Thyroid gland (tissue), 4 donors: ENCODE results near the gene MAP3K6. TPM values are rescaled to one million over a fixed set of nuclear protein-coding genes. Genes with fewer than 3 reads are reported as not detected.

Experiments
- DNase-seq, 2 donors: peaks; one replicate each; pipeline ENCODE4 v3.0.0-alpha.2; 2019
- H3K27ac ChIP-seq, 3 donors: fragments of 200-600 bp; sonication (generic); 1 replicate in 2 of 3; 2 replicates in 1 of 3; pipeline ENCODE4 v1.5.1; 2016 to 2019; ENCODE audit warnings: mild to moderate bottlenecking in 1 of 3, moderate library complexity in 1 of 3
- H3K27me3 ChIP-seq: fragments of 200-600 bp; sonication (generic); one replicate; pipeline ENCODE4 v1.5.1; 2019
- H3K36me3 ChIP-seq, 2 donors: fragments of 200-600 bp; sonication (generic); one replicate each; pipeline ENCODE4 v1.5.1; 2016 to 2019
- H3K4me1 ChIP-seq, 2 donors: fragments of 200-600 bp; sonication (generic); one replicate each; pipeline ENCODE4 v1.5.1; 2017 to 2019
- H3K4me3 ChIP-seq, 3 donors: fragments of 200-600 bp; sonication (generic); replicated peaks in 1 of 3; 1 replicate in 2 of 3; 2 replicates in 1 of 3; pipeline ENCODE4 v1.5.1; 2016; ENCODE audit warnings: mild to moderate bottlenecking in 1 of 3
- H3K9me3 ChIP-seq: fragments of 200-600 bp; sonication (generic); one replicate; pipeline ENCODE4 v1.5.1; 2017
- POLR2A ChIP-seq, 2 donors: fragments of 450-650 bp; IDR thresholded peaks; one replicate each; pipeline ENCODE4 v1.6.1; 2017; ENCODE audit warnings: antibody characterized with exemption in 2 of 2, mild to moderate bottlenecking in 2 of 2, moderate library complexity in 1 of 2
- WGBS, 2 donors: methylation state at CpG; one replicate each; pipeline ENCODE4 v1.1.5; 2017; 5-methylcytosine and 5-hydroxymethylcytosine counted together
- intact Hi-C: fragments of 100-400 bp; cut with DNase I; formaldehyde crosslinking; loops from one replicate; pipeline ENCODE4 v1.15.1; 2023
- total RNA-seq, 4 donors: library from RNA; depleted of rRNA; stranded (reverse); fragments of >200 nt; gene quantifications; one replicate each; pipeline ENCODE4 v1.2.3, GENCODE V29; 2016
- TF ChIP-seq, protein P1 (sequence below), 6 experiments: fragments of 200-600 bp in 3 of 6; fragments of 450-650 bp in 3 of 6; sonication (generic) in 3 of 6; IDR thresholded peaks; one replicate each; pipeline ENCODE4 v1.5.1; 2016 to 2019; ENCODE audit warnings: antibody characterized with exemption in 6 of 6, mild to moderate bottlenecking in 2 of 6, inconsistent platforms in 1 of 6, moderate library complexity in 1 of 6

MAP3K6 gene
- total RNA-seq, 4 donors from 2014 or later = 17.6 to 62.9 (median 32.3) TPM

DNA sequence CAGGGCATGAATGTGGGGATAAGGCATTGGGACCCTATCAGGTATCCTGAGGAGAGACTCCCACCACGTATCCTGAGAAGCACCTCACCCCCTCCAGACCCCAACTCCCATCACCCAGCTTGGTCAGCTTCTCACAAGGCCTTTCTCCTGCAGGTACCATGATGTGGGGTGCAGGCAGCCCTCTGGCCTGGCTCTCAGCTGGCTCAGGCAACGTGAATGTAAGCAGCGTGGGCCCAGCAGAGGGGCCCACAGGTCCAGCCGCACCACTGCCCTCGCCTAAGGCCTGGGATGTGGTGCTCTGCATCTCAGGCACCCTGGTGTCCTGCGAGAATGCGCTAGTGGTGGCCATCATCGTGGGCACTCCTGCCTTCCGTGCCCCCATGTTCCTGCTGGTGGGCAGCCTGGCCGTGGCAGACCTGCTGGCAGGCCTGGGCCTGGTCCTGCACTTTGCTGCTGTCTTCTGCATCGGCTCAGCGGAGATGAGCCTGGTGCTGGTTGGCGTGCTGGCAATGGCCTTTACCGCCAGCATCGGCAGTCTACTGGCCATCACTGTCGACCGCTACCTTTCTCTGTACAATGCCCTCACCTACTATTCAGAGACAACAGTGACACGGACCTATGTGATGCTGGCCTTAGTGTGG, 27.0 kb upstream of the MAP3K6 start:
- no peak for TF ChIP-seq POLR2A (IDR thresholded peaks at IDR 0.05)
- TF ChIP-seq, protein P1, sequence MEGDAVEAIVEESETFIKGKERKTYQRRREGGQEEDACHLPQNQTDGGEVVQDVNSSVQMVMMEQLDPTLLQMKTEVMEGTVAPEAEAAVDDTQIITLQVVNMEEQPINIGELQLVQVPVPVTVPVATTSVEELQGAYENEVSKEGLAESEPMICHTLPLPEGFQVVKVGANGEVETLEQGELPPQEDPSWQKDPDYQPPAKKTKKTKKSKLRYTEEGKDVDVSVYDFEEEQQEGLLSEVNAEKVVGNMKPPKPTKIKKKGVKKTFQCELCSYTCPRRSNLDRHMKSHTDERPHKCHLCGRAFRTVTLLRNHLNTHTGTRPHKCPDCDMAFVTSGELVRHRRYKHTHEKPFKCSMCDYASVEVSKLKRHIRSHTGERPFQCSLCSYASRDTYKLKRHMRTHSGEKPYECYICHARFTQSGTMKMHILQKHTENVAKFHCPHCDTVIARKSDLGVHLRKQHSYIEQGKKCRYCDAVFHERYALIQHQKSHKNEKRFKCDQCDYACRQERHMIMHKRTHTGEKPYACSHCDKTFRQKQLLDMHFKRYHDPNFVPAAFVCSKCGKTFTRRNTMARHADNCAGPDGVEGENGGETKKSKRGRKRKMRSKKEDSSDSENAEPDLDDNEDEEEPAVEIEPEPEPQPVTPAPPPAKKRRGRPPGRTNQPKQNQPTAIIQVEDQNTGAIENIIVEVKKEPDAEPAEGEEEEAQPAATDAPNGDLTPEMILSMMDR (IDR thresholded peaks at IDR 0.05) = no peak
- Histone ChIP-seq H3K4me1 (peaks cover 19 to 23% of the 10 kb centered on the region in 2 donors), H3K27me3 (no peaks in the 10 kb centered on the region), H3K9me3 (no peaks in the 10 kb centered on the region), H3K4me3 (no peak overlapping the region), H3K27ac (no peak overlapping the region), H3K36me3 (no peaks in the 10 kb centered on the region)
- DNase-seq = no peak
- intact Hi-C loops = loop anchor here (5.0 to 10.0 kb wide), 3 partner anchors 36 to 289 kb away; no protein-coding TSS in a partner anchor
- WGBS, 2 donors = 93 to 96% methylated on average over 9 to 18 of the region's 18 CpGs

DNA sequence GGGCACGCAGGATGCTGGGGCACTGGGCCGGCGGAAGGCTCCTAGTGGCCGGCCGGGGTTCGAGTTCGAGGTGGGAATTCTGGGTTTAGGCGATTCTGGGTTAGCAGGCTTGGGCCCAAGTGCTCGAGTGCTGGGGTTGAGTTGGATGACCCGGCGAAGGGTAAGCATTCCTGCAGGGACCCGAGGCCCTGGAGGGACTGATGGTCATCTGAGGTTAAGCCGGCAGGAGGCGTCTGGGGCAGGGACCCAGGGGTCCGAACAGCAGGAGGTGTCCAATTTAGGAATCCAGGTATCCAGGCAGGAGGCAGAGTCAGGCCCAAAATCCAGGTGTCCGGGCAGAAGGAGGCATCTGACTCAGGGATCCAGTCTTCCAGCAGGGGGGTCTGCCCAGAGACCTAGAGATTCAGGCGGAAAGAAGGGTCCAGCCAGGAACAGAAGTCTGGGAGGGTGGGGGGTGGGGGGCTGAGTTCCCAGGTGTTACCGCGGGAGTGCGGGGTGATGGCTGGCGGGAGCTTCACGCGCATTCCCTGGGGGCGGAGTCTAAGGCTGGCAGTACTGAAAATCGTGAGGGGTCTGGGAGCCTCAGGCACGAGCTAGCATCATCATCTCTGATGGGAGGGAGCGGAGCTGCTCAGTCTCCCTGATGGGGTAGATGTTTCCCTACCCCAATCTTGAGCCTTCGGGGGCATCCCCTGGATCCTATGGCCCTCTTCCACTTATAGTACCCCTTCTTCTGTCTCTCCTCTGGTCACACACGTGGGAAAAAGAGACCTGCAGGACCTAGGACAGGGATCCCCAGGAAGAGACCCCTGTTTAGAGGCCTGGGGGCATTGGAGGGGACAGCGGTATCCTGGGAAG, 26.2 kb upstream of the MAP3K6 start:
- 41 to 49% methylated on average over 21 to 23 of the region's 30 CpGs for WGBS, 2 donors
- Histone ChIP-seq H3K36me3 (no peaks in the 10 kb centered on the region), H3K9me3 (no peaks in the 10 kb centered on the region), H3K4me1 (peaks cover 19 to 23% of the 10 kb centered on the region in 2 donors), H3K27me3 (no peaks in the 10 kb centered on the region), H3K4me3 (peak overlapping the region in 2 of 3 donors; percentile 10 to 45), H3K27ac (peak overlapping the region in 2 of 3 donors; percentile 28 to 58)
- intact Hi-C loops = loop anchor here (5.0 to 10.0 kb wide), 3 partner anchors 36 to 288 kb away; no protein-coding TSS in a partner anchor
- no peak for DNase-seq
- TF ChIP-seq, protein P1 (IDR thresholded peaks at IDR 0.05) = peak in 1 of 6 experiments; percentile 13
- TF ChIP-seq POLR2A (IDR thresholded peaks at IDR 0.05) = no peak

DNA sequence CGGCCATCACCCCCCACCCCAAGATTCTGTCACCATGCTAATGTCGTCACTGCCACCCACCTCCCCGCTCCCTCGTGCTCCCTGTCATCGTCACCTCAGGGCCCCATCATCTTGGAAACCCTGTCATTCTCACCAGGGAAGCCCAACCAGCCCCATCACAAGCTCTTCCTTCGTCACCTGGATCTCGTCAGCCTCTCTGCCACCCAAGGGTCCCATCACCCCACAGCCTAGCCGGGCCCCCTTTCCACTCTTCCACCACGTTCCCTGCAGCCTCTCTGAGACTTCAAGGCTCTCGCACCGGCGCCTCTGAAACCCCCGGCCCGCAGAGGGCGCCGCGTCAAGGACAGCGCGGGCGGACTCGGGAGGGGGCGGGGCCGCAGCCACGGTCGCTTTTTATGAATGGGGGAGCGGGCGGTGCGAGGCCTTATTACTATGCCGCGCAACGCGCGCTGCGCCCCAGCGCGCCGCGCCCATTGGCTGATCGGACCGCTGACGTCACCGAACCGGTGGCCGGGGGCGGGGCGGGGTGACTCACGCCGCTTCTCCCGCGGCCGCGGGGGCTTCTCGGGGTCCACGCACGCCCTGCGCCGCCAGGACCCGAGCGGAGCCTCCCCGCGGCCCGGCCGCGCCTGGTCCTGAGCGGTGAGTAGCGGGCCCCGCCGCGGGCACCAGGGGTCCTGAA, 25.5 kb upstream of the MAP3K6 start, which contains the start of gene GPR3:
Gene GPR3 (plus strand): TSS at position 527 of the 682 bp plus-strand sequence. CDS start 1,177 bp downstream, outside the sequence.
- Histone ChIP-seq H3K4me1 (peaks cover 19 to 23% of the 10 kb centered on the region in 2 donors), H3K9me3 (no peaks in the 10 kb centered on the region), H3K27me3 (no peaks in the 10 kb centered on the region), H3K27ac (peak within 1 kb of the TSS in 2 of 3 donors; percentile 40 to 58), H3K36me3 (no peaks in the 10 kb centered on the region), H3K4me3 (peak within 1 kb of the TSS in 2 of 3 donors; percentile 10 to 45)
- peak; percentile 89 to 91 for DNase-seq
- intact Hi-C loops = loop anchor here (5.0 to 10.0 kb wide), 3 partner anchors 35 to 287 kb away; no protein-coding TSS in a partner anchor
- TF ChIP-seq, protein P1 (IDR thresholded peaks at IDR 0.05) = peak in 4 of 6 experiments; percentile 23 to 50 (median 42)
- TF ChIP-seq POLR2A (IDR thresholded peaks at IDR 0.05) = peak in 1 of 2 donors; percentile 30
- 3 to 7% methylated on average over 18 to 19 of the region's 69 CpGs for WGBS, 2 donors

DNA sequence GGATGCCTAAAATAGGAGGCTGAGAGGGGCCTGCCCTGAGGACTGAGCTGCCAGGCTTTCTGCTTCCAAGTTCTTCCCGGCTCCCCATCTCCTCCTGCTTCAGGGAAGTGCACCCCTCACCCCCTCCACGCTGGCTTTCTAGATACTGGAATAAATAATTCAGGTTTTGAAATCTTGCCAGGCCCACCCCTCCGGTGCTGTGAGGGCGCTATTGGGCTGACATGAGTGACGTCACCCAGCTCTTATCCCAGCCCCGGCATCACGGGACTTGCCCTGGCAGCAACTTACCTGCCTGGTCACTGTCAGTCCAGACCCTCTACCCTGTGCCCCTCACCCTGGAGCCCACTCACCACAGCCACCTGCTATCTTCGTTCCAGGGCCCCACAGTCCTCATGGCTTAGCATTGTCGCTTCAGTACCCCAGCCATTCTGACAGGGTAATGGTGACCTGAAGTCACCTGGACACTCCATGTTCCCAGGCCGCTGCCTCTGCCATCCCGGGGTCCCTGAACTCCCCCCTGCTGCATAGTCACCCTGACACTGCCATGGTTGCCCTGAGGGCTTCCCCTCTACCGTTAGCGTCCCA, 24.8 kb upstream of the MAP3K6 start:
- WGBS, 2 donors = 12 to 13% methylated on average over 12 to 13 of the region's 13 CpGs
- Histone ChIP-seq H3K27me3 (no peaks in the 10 kb centered on the region), H3K36me3 (no peaks in the 10 kb centered on the region), H3K9me3 (no peaks in the 10 kb centered on the region), H3K4me1 (peaks cover 19 to 23% of the 10 kb centered on the region in 2 donors), H3K27ac (peak overlapping the region in 2 of 3 donors; percentile 39 to 40), H3K4me3 (peak overlapping the region in 1 of 3 donors; percentile 45)
- TF ChIP-seq, protein P1 (IDR thresholded peaks at IDR 0.05) = no peak
- TF ChIP-seq POLR2A (IDR thresholded peaks at IDR 0.05) = peak in 1 of 2 donors; percentile 55
- intact Hi-C loops = loop anchor here (5.0 to 10.0 kb wide), 3 partner anchors 34 to 287 kb away; no protein-coding TSS in a partner anchor
- peak; percentile 76 to 77 for DNase-seq
